GM12873 (cell line): Measurements from ENCODE around the gene SMARCB1.

Source experiments
- CTCF ChIP-seq: IDR thresholded peaks from 2 replicates; pipeline ENCODE4 v1.5.1; 2012; ENCODE audit warnings: low read depth, mild to moderate bottlenecking, moderate library complexity, low read length, control low read depth; ENCODE audit not compliant: insufficient read depth; ENCODE audit errors: missing control alignments

Gene SMARCB1

GRCh38 chr22:23801238-23801821 lies 14.6 kb downstream of the SMARCB1 start:
- no peak for TF ChIP-seq CTCF

GRCh38 chr22:23801886-23802377 lies 15.2 kb downstream of the SMARCB1 start:
- no peak for TF ChIP-seq CTCF

- TF ChIP-seq CTCF: no peak
Observed at GRCh38 chr22:23803001-23803819, 16.4 kb downstream of the SMARCB1 start.

- no peak for TF ChIP-seq CTCF
Observed at GRCh38 chr22:23804781-23805291, 18.1 kb downstream of the SMARCB1 start.

- no peak for TF ChIP-seq CTCF
Observed at GRCh38 chr22:23806837-23807236, 20.1 kb downstream of the SMARCB1 start.

GRCh38 chr22:23812378-23812777 lies 25.6 kb downstream of the SMARCB1 start:
- TF ChIP-seq CTCF: no peak

GRCh38 chr22:23815541-23816155 lies 28.9 kb downstream of the SMARCB1 start:
- TF ChIP-seq CTCF: no peak
